ENCODE measurements around the gene KNSTRN. TPM values are rescaled to one million over a fixed set of nuclear protein-coding genes. Genes with fewer than 3 reads are reported as not detected.
A peak's percentile ranks its signal among the peaks of the same experiment; 100 is the strongest.

The KNSTRN gene
- total and polyA plus RNA-seq, 2 donors (not counting 3 experiments of a cell fraction or from before 2014, with no cell fraction given): 24.4 to 61.4 TPM

- Histone ChIP-seq H3K4me2 (ENCODE audit: insufficient read depth, low read length) (no peak overlapping the region), H3K9me1 (replicated peaks; ENCODE audit: control insufficient read depth, extremely low read depth, insufficient read depth, low read length) (no peaks in the 10 kb centered on the region), H4K20me1 (replicated peaks; ENCODE audit: control insufficient read depth, extremely low read depth, insufficient read depth, low read length) (no peaks in the 10 kb centered on the region), H3K4me1 (ENCODE audit: control insufficient read depth, extremely low read depth, insufficient read depth, low read length) (peaks cover 7% of the 10 kb centered on the region), H3K79me2 (ENCODE audit: control insufficient read depth, insufficient read depth, low read length) (no peaks in the 10 kb centered on the region), H3K36me3 (ENCODE audit: control insufficient read depth in 2 of 2, extremely low read depth in 1 of 2, insufficient read depth in 2 of 2, low read length in 2 of 2) (no peaks in the 10 kb centered on the region), H3K9ac (replicated peaks; ENCODE audit: extremely low read depth, insufficient read depth, low read length) (no peak overlapping the region), H3K27me3 (ENCODE audit: control insufficient read depth in 2 of 2, insufficient read depth in 2 of 2, low read length in 2 of 2) (peaks cover 3 to 6% of the 10 kb centered on the region in 2 experiments), H2AFZ (ENCODE audit: low read depth, low read length) (no peak overlapping the region), H3K27ac (ENCODE audit: insufficient read depth, low read depth, low read length) (no peak overlapping the region), H3K4me3 (replicated peaks in 1 of 3; ENCODE audit: insufficient read depth in 1 of 3, low read depth in 1 of 3, low read length in 3 of 3) (no peak overlapping the region), H3K9me3 (replicated peaks; ENCODE audit: control insufficient read depth, insufficient read depth, low read length) (no peaks in the 10 kb centered on the region)
- TF ChIP-seq CTCF (IDR thresholded peaks at IDR 0.05; ENCODE audit: extremely low read depth in 1 of 2, insufficient read depth in 1 of 2, low read depth in 1 of 2, low read length in 2 of 2): no peak
- DNase-seq (ENCODE audit: low read depth, low spot score) (no peak), FAIRE-seq (no peak)
- ChIA-PET POLR2A (no interaction called here), CTCF (interaction anchor here (1.0 to 6.4 kb wide), 4 partner anchors 10 to 31 kb away, joined by 3 to 82 read pairs (median 26); partner anchors contain the start of genes CCDC9B and INAFM2)
- intact Hi-C loops (cut with micrococcal nuclease) (no loop called here), dilution Hi-C loops (cut with MboI; ENCODE audit: extremely low pct_ligation_motif_present, low sequenced_read_pairs) (no loop called here)
- no TSS peak for BruUV-seq (replicated peaks)
These were observed 28.8 kb upstream of the KNSTRN start for GRCh38 chr15:40353697-40354096.

GRCh38 chr15:40354408-40355171 lies 27.9 kb upstream of the KNSTRN start:
- no peak for TF ChIP-seq POLR2AphosphoS5 (IDR thresholded peaks at IDR 0.05; ENCODE audit: insufficient read depth, low read depth, low read length)
- peak; percentile 43 to 85 for TF ChIP-seq CTCF (IDR thresholded peaks at IDR 0.05; ENCODE audit: extremely low read depth in 1 of 2, insufficient read depth in 1 of 2, low read depth in 1 of 2, low read length in 2 of 2)
- Histone ChIP-seq H3K27ac (ENCODE audit: insufficient read depth, low read depth, low read length) (no peak overlapping the region), H3K4me1 (ENCODE audit: control insufficient read depth, extremely low read depth, insufficient read depth, low read length) (peaks cover 8% of the 10 kb centered on the region), H3K27me3 (ENCODE audit: control insufficient read depth in 2 of 2, insufficient read depth in 2 of 2, low read length in 2 of 2) (peaks cover 9% of the 10 kb centered on the region in 2 experiments), H3K9me3 (replicated peaks; ENCODE audit: control insufficient read depth, insufficient read depth, low read length) (no peaks in the 10 kb centered on the region), H3K36me3 (ENCODE audit: control insufficient read depth in 2 of 2, extremely low read depth in 1 of 2, insufficient read depth in 2 of 2, low read length in 2 of 2) (no peaks in the 10 kb centered on the region), H3K9me1 (replicated peaks; ENCODE audit: control insufficient read depth, extremely low read depth, insufficient read depth, low read length) (no peaks in the 10 kb centered on the region), H4K20me1 (replicated peaks; ENCODE audit: control insufficient read depth, extremely low read depth, insufficient read depth, low read length) (no peaks in the 10 kb centered on the region), H3K79me2 (ENCODE audit: control insufficient read depth, insufficient read depth, low read length) (no peaks in the 10 kb centered on the region), H3K4me2 (ENCODE audit: insufficient read depth, low read length) (no peak overlapping the region), H2AFZ (ENCODE audit: low read depth, low read length) (no peak overlapping the region), H3K9ac (replicated peaks; ENCODE audit: extremely low read depth, insufficient read depth, low read length) (no peak overlapping the region), H3K4me3 (replicated peaks in 1 of 3; ENCODE audit: insufficient read depth in 1 of 3, low read depth in 1 of 3, low read length in 3 of 3) (no peak overlapping the region)
- dilution Hi-C loops (cut with MboI; ENCODE audit: extremely low pct_ligation_motif_present, low sequenced_read_pairs): no loop called here
- intact Hi-C loops (cut with micrococcal nuclease): no loop called here
- no TSS peak for BruUV-seq (replicated peaks)
- FAIRE-seq: no peak
- peak; percentile 33 for DNase-seq (ENCODE audit: low read depth, low spot score)
- CTCF ChIA-PET: interaction anchor here (1.0 to 6.4 kb wide), 10 partner anchors 8 to 75 kb away, joined by 3 to 82 read pairs (median 6); partner anchors contain the start of genes CCDC9B, INAFM2 and IVD
- POLR2A ChIA-PET: no interaction called here
